SK-N-SH treated with all-trans-retinoic acid at 6 μM for 48 hours (cell line): ENCODE results near the gene CIRBP.

Source experiments
- ATAC-seq: fragments of 200-7000 bp; cut with Tn5 transposase; 3 replicates; pipeline ENCODE4 v1.9.1; 2020; ENCODE audit warnings: mild to moderate bottlenecking, moderate library complexity
- ARNTL ChIP-seq: fragments of 450-650 bp; formaldehyde crosslinking; IDR thresholded peaks from 2 replicates; pipeline ENCODE4 v1.5.0; 2020; ENCODE audit warnings: low read depth, mild to moderate bottlenecking, moderate library complexity, borderline replicate concordance
- BACH2 ChIP-seq: fragments of 250-450 bp; sonication (Bioruptor Pico); IDR thresholded peaks from 2 replicates; pipeline ENCODE4 v1.9.0; 2021; ENCODE audit warnings: mild to moderate bottlenecking, borderline replicate concordance
- ESRRG ChIP-seq: fragments of 250-450 bp; sonication (Bioruptor Pico); IDR thresholded peaks from 2 replicates; pipeline ENCODE4 v1.6.1; 2021; ENCODE audit warnings: mild to moderate bottlenecking
- GLIS3 ChIP-seq: fragments of 250-450 bp; sonication (Bioruptor Pico); IDR thresholded peaks from 2 replicates; pipeline ENCODE4 v1.5.0; 2020; ENCODE audit warnings: mild to moderate bottlenecking, moderate library complexity
- ISL1 ChIP-seq: fragments of 250-450 bp; sonication (Bioruptor Pico); IDR thresholded peaks from 2 replicates; pipeline ENCODE4 v2.1.2; 2022; ENCODE audit warnings: mild to moderate bottlenecking, moderate library complexity
- PPARA ChIP-seq: fragments of 250-450 bp; sonication (Bioruptor Pico); IDR thresholded peaks from 2 replicates; pipeline ENCODE4 v1.5.0; 2020; ENCODE audit warnings: mild to moderate bottlenecking, borderline replicate concordance
- SNAI2 ChIP-seq: fragments of 250-450 bp; sonication (Bioruptor Pico); IDR thresholded peaks from 2 replicates; pipeline ENCODE4 v1.5.0; 2020; ENCODE audit warnings: mild to moderate bottlenecking, moderate library complexity
- TCF4 ChIP-seq: fragments of 250-450 bp; sonication (Bioruptor Pico); IDR thresholded peaks from 2 replicates; pipeline ENCODE4 v1.8.0; 2021; ENCODE audit warnings: mild to moderate bottlenecking, moderate library complexity, borderline replicate concordance
- TOX ChIP-seq: fragments of 250-450 bp; sonication (Bioruptor Pico); IDR thresholded peaks from 2 replicates; pipeline ENCODE4 v1.8.0; 2021; ENCODE audit warnings: mild to moderate bottlenecking, moderate library complexity, borderline replicate concordance
- ZFP3 ChIP-seq: fragments of 250-450 bp; sonication (Bioruptor Pico); IDR thresholded peaks from 2 replicates; pipeline ENCODE4 v1.5.0; 2020; ENCODE audit warnings: mild to moderate bottlenecking, moderate library complexity
- ZFP30 ChIP-seq: fragments of 450-650 bp; formaldehyde crosslinking; IDR thresholded peaks from 2 replicates; pipeline ENCODE4 v1.5.0; 2022; ENCODE audit warnings: mild to moderate bottlenecking, moderate library complexity
- ZNF565 ChIP-seq: fragments of 450-650 bp; formaldehyde crosslinking; conservative IDR thresholded peaks from 2 replicates; pipeline ENCODE4 v1.5.0; 2020; ENCODE audit warnings: low read depth, mild to moderate bottlenecking, moderate library complexity
- ZNF70 ChIP-seq: fragments of 450-650 bp; formaldehyde crosslinking; IDR thresholded peaks from 2 replicates; pipeline ENCODE4 v1.5.0; 2020; ENCODE audit warnings: mild to moderate bottlenecking, moderate library complexity
- ZNF8 ChIP-seq: fragments of 450-650 bp; formaldehyde crosslinking; IDR thresholded peaks from 2 replicates; pipeline ENCODE4 v1.5.0; 2020; ENCODE audit warnings: mild to moderate bottlenecking, moderate library complexity
- TF ChIP-seq, protein P1 (sequence below): fragments of 250-450 bp; sonication (Bioruptor Pico); IDR thresholded peaks from 2 replicates; pipeline ENCODE4 v1.8.0; 2021; ENCODE audit warnings: low read depth, mild to moderate bottlenecking, moderate library complexity, borderline replicate concordance
- TF ChIP-seq, protein P2 (sequence below): fragments of 250-450 bp; sonication (Bioruptor Pico); IDR thresholded peaks from 2 replicates; pipeline ENCODE4 v1.5.1; 2020; ENCODE audit warnings: low read depth, mild to moderate bottlenecking, moderate library complexity
- TF ChIP-seq, protein P3 (sequence below): fragments of 250-450 bp; sonication (Bioruptor Pico); IDR thresholded peaks from 2 replicates; pipeline ENCODE4 v1.5.0; 2020; ENCODE audit warnings: mild to moderate bottlenecking, moderate library complexity
- TF ChIP-seq, protein P4 (sequence below): fragments of 250-450 bp; sonication (Bioruptor Pico); IDR thresholded peaks from 2 replicates; pipeline ENCODE4 v1.5.1; 2021; ENCODE audit warnings: mild to moderate bottlenecking, moderate library complexity
- TF ChIP-seq, protein P5 (sequence below): fragments of 250-450 bp; sonication (Bioruptor Pico); IDR thresholded peaks from 2 replicates; pipeline ENCODE4 v1.8.0; 2020; ENCODE audit warnings: mild to moderate bottlenecking, moderate library complexity, borderline replicate concordance

Gene CIRBP

DNA sequence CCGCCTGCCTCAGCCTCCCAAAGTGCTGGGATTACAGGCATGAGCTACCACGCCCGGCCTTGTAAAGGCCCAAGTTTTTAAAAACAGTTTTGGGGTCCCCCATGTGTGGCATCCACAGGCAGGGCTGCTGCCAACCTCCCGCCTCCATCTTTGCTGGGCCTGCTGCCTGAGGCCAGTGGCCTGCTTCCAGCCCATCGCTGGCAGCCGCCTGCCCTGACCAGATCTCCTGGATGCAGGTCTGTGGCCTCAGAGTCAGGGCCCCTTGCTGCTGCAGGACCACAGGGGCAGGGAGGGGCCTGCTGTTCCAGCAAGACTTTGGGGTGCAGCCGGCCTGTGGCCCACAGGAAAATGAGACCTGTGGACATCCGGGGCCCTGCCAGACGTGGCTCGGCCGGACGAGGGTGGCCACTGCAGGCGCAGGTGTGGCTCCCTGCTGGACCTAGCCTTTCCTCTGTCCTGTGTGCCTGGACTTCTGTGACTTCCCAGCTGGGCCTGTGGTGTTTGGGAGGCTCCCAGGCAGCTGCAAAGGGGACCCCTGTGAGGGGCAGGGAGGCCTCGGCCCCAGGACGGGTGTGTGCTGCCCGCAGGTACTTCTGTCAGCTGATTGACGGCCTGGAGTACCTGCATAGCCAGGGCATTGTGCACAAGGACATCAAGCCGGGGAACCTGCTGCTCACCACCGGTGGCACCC lies 49.2 kb upstream of the CIRBP start (continued):
- TF ChIP-seq, protein P1, sequence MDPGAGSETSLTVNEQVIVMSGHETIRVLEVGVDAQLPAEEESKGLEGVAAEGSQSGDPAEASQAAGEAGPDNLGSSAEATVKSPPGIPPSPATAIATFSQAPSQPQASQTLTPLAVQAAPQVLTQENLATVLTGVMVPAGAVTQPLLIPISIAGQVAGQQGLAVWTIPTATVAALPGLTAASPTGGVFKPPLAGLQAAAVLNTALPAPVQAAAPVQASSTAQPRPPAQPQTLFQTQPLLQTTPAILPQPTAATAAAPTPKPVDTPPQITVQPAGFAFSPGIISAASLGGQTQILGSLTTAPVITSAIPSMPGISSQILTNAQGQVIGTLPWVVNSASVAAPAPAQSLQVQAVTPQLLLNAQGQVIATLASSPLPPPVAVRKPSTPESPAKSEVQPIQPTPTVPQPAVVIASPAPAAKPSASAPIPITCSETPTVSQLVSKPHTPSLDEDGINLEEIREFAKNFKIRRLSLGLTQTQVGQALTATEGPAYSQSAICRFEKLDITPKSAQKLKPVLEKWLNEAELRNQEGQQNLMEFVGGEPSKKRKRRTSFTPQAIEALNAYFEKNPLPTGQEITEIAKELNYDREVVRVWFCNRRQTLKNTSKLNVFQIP (CRISPR knock-in tag) = no peak
- no peak for TF ChIP-seq ZNF8
- TF ChIP-seq, all 23 proteins: peak for 0

DNA sequence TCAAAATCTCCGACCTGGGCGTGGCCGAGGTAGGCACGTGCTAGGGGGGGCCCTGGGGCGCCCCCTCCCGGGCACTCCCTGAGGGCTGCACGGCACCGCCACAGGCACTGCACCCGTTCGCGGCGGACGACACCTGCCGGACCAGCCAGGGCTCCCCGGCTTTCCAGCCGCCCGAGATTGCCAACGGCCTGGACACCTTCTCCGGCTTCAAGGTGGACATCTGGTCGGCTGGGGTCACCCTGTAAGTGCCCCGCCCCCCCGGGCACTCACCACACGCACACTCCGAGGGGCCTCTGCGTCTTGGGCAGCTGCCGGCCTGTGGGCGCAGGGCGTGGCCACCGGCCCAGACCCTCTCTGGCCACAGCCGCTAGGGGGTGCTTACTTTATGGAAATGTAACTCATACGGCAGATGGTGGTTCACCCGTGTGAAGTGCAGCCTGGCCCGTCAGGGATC lies 48.6 kb upstream of the CIRBP start:
- TF ChIP-seq PPARA (no peak), GLIS3 (CRISPR knock-in tag) (no peak), ARNTL (CRISPR knock-in tag) (no peak), ESRRG (CRISPR knock-in tag) (no peak), SNAI2 (CRISPR knock-in tag) (no peak), TCF4 (CRISPR knock-in tag) (no peak), ZNF8 (no peak), TOX (CRISPR knock-in tag) (no peak), ISL1 (no peak)
- TF ChIP-seq, protein P2, sequence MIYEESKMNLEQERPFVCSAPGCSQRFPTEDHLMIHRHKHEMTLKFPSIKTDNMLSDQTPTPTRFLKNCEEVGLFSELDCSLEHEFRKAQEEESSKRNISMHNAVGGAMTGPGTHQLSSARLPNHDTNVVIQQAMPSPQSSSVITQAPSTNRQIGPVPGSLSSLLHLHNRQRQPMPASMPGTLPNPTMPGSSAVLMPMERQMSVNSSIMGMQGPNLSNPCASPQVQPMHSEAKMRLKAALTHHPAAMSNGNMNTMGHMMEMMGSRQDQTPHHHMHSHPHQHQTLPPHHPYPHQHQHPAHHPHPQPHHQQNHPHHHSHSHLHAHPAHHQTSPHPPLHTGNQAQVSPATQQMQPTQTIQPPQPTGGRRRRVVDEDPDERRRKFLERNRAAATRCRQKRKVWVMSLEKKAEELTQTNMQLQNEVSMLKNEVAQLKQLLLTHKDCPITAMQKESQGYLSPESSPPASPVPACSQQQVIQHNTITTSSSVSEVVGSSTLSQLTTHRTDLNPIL (CRISPR knock-in tag) = no peak
- TF ChIP-seq, protein P3, sequence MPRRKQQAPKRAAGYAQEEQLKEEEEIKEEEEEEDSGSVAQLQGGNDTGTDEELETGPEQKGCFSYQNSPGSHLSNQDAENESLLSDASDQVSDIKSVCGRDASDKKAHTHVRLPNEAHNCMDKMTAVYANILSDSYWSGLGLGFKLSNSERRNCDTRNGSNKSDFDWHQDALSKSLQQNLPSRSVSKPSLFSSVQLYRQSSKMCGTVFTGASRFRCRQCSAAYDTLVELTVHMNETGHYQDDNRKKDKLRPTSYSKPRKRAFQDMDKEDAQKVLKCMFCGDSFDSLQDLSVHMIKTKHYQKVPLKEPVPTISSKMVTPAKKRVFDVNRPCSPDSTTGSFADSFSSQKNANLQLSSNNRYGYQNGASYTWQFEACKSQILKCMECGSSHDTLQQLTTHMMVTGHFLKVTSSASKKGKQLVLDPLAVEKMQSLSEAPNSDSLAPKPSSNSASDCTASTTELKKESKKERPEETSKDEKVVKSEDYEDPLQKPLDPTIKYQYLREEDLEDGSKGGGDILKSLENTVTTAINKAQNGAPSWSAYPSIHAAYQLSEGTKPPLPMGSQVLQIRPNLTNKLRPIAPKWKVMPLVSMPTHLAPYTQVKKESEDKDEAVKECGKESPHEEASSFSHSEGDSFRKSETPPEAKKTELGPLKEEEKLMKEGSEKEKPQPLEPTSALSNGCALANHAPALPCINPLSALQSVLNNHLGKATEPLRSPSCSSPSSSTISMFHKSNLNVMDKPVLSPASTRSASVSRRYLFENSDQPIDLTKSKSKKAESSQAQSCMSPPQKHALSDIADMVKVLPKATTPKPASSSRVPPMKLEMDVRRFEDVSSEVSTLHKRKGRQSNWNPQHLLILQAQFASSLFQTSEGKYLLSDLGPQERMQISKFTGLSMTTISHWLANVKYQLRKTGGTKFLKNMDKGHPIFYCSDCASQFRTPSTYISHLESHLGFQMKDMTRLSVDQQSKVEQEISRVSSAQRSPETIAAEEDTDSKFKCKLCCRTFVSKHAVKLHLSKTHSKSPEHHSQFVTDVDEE (CRISPR knock-in tag) = no peak
- TF ChIP-seq, all 23 proteins: peak for 0
- no peak for ATAC-seq

DNA sequence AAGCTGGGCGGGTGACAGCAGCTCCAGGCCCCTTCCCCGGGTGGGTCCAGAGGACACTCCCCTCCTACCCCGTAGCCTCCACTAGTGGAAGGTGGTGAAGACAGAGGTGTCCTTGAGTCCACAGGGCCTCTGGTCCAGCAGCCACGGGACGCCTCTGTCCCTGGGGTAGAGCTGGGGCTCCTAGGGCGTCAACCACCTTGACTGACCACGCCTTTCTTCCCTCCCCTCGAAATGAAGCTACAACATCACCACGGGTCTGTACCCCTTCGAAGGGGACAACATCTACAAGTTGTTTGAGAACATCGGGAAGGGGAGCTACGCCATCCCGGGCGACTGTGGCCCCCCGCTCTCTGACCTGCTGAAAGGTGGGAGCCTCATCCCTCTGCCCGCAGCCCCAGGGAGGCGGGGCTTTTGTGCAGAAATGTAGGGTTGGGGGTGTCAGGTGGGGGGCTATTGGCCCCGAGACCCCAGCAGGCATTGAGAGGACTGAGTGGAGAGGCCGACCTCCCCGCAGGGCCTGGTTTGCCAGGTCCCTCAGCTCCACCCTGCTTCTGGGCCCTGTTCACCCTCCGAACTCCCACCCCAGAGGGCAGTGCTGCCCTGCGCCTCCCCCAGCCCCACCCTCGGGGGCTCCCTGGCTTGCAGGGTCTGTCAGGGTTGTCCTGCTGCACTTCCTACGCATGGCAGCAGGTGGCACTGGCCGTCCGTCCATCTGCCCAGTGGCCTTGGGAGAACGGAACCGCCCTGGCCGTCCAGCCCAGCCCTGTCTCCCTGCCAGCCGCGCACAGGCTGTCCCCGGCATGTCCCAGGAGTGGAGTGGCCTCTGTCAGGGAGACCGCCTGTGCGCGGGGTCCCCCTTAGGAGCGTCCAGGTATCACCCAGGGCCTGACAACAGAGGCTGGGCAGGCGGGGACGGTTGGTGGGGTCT lies 47.9 kb upstream of the CIRBP start:
- peak; percentile 53 for ATAC-seq
- no peak for TF ChIP-seq ARNTL (CRISPR knock-in tag)
- TF ChIP-seq ESRRG (CRISPR knock-in tag) = no peak
- TF ChIP-seq, protein P4, sequence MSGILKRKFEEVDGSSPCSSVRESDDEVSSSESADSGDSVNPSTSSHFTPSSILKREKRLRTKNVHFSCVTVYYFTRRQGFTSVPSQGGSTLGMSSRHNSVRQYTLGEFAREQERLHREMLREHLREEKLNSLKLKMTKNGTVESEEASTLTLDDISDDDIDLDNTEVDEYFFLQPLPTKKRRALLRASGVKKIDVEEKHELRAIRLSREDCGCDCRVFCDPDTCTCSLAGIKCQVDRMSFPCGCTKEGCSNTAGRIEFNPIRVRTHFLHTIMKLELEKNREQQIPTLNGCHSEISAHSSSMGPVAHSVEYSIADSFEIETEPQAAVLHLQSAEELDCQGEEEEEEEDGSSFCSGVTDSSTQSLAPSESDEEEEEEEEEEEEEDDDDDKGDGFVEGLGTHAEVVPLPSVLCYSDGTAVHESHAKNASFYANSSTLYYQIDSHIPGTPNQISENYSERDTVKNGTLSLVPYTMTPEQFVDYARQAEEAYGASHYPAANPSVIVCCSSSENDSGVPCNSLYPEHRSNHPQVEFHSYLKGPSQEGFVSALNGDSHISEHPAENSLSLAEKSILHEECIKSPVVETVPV = no peak
- no peak for TF ChIP-seq ZFP3
- TF ChIP-seq, protein P5, sequence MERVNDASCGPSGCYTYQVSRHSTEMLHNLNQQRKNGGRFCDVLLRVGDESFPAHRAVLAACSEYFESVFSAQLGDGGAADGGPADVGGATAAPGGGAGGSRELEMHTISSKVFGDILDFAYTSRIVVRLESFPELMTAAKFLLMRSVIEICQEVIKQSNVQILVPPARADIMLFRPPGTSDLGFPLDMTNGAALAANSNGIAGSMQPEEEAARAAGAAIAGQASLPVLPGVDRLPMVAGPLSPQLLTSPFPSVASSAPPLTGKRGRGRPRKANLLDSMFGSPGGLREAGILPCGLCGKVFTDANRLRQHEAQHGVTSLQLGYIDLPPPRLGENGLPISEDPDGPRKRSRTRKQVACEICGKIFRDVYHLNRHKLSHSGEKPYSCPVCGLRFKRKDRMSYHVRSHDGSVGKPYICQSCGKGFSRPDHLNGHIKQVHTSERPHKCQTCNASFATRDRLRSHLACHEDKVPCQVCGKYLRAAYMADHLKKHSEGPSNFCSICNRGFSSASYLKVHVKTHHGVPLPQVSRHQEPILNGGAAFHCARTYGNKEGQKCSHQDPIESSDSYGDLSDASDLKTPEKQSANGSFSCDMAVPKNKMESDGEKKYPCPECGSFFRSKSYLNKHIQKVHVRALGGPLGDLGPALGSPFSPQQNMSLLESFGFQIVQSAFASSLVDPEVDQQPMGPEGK (CRISPR knock-in tag) = no peak
- TF ChIP-seq ZFP30 = no peak
- no peak for TF ChIP-seq ISL1
- TF ChIP-seq ZNF70 (CRISPR knock-in tag) = no peak
- no peak for TF ChIP-seq ZNF565
- TF ChIP-seq, protein P2 (CRISPR knock-in tag) = no peak
- no peak for TF ChIP-seq ZNF8
- TF ChIP-seq, protein P1 (CRISPR knock-in tag) = no peak
- TF ChIP-seq BACH2 = no peak
